ENCODE data around the gene TMEM200A. TPM values are rescaled to one million over a fixed set of nuclear protein-coding genes. Genes with fewer than 3 reads are reported as not detected.

Gene TMEM200A
- total RNA-seq, 1 donor from 2014 or later = 3.3 TPM

DNA sequence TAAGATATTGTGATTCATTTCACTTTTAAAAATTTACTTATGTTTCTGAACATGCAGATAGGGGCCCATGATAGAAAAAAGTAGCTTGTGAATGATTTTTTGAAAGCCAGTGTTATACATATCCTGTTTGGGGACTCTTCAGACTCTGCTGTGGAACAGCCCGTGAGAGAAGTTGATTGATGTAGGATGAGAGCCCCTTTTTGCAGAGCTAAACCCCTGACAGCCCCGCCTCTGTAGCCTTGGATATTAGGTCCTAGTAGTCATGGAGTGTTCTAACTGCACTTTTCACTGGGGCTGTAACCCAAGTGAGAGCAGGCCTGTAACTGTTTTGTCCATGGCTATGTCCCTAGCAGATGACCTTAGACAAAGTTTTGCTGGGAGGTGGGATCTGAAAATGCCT, 8.2 kb downstream of the TMEM200A start:
- no peak overlapping the region for H3K4me3 ChIP-seq (ENCODE audit: low read depth, low read length)
- no peak for DNase-seq (ENCODE audit: low read depth)
- TF ChIP-seq, protein P1, sequence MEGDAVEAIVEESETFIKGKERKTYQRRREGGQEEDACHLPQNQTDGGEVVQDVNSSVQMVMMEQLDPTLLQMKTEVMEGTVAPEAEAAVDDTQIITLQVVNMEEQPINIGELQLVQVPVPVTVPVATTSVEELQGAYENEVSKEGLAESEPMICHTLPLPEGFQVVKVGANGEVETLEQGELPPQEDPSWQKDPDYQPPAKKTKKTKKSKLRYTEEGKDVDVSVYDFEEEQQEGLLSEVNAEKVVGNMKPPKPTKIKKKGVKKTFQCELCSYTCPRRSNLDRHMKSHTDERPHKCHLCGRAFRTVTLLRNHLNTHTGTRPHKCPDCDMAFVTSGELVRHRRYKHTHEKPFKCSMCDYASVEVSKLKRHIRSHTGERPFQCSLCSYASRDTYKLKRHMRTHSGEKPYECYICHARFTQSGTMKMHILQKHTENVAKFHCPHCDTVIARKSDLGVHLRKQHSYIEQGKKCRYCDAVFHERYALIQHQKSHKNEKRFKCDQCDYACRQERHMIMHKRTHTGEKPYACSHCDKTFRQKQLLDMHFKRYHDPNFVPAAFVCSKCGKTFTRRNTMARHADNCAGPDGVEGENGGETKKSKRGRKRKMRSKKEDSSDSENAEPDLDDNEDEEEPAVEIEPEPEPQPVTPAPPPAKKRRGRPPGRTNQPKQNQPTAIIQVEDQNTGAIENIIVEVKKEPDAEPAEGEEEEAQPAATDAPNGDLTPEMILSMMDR (conservative IDR thresholded peaks at IDR 0.05; ENCODE audit: low read depth, low read length) = no peak

DNA sequence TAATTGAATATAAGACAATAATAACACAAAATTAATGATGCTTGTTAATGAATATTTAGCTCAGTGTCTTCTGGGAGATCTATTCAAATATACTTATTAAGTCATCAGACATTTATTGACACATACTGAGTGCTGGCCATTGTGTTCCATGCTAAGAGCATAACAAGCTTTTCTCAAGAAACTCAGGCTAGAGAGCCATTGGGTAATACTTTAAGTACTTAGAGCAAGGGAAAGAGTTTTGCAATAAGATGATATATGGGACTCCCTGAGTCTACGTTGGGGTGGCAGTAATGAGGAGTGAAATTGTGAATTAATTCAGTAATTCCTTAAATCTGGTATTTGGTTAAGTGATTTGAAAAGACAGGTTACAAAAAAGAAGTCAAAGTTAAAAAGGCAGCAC, 11.1 kb downstream of the TMEM200A start:
- TF ChIP-seq, protein P1 (conservative IDR thresholded peaks at IDR 0.05; ENCODE audit: low read depth, low read length) = no peak

DNA sequence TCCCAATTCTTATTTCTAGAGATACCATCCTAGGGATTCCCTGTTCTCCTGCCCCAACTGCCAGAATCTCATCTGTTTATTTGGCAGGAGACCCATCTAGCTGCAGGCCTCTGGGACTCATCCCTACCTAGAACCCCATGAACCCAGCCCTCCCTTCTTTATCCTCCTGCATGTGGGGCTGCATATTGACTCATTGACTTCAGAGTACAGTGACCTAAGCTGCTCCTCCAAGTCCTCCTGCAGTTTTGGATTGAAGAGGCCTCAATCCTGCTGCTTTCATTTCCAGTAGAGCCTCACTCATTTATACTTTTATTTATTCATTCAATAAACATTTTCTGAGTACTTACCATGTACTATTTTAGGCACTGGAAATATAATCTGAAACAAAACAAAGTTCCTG, 11.6 kb downstream of the TMEM200A start:
- DNase-seq (ENCODE audit: low read depth) = no peak
- H3K4me3 ChIP-seq (ENCODE audit: low read depth, low read length) = no peak overlapping the region
- TF ChIP-seq, protein P1 (conservative IDR thresholded peaks at IDR 0.05; ENCODE audit: low read depth, low read length) = no peak

More for the DNA sequence above, 11.1 kb downstream of the TMEM200A start:
- no peak for DNase-seq (ENCODE audit: low read depth)
- no peak overlapping the region for H3K4me3 ChIP-seq (ENCODE audit: low read depth, low read length)

DNA sequence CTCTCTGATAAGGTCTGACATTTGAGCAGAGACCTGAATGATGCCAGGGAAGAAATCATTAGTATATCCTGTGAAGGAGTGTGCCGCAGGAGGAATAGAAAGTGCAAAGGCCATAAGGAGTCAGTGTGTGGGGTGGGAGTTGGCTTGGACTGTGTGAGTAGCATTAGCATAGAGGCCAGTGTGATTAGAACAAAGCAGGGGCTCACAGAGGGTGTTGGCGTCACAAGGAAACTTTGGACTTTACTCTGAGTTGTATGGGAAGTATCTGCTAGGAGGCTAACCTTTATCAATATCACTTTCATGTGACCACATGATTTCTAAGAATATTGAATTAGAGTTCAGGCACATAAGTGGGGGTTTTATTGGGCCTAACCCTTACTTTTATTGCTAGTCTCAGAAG, 12.1 kb downstream of the TMEM200A start:
- TF ChIP-seq, protein P1 (conservative IDR thresholded peaks at IDR 0.05; ENCODE audit: low read depth, low read length) = no peak
- H3K4me3 ChIP-seq (ENCODE audit: low read depth, low read length) = no peak overlapping the region
- DNase-seq (ENCODE audit: low read depth) = no peak

DNA sequence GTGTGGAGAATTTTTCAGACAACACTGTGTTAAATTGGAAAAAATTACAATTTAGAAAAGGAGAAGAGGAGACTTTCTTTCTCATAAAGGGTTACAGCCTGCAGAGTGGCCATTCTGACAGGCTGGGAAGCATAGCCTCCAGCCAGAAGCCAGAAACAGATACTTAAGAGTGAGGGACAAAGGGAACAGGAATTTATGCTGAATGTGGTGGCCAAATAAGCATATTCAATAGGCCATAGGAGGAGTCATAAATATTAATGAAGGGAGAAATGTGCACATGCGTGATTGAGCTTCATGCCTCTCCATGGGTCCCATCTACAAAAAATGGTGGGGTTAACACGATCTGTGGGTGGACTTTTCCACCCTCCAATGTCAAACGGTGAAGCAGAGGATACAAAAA, 13.4 kb downstream of the TMEM200A start:
- H3K4me3 ChIP-seq (ENCODE audit: low read depth, low read length) = no peak overlapping the region
- DNase-seq (ENCODE audit: low read depth) = no peak
- TF ChIP-seq, protein P1 (conservative IDR thresholded peaks at IDR 0.05; ENCODE audit: low read depth, low read length) = no peak

DNA sequence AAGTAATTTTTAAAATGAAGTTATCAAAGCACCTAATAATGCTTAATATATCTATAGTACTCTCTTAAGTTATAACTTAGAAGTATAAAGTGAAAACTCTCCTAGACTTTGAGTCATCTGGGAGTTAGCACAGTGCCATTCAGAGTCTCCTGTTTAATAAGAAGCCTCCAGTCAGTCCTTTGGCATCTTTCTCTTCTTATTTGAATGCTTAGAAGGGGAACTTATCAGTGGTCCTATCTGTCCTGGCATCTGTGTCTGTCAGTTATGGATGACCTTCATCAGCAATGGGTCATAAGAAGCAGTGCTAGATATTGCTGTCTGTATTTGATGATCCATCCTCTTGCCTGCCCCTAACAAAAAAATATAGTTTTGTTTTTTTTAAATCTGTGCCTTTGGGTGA, 15.2 kb downstream of the TMEM200A start:
- no peak overlapping the region for H3K4me3 ChIP-seq (ENCODE audit: low read depth, low read length)
- TF ChIP-seq, protein P1 (conservative IDR thresholded peaks at IDR 0.05; ENCODE audit: low read depth, low read length) = no peak
- no peak for DNase-seq (ENCODE audit: low read depth)

Measured in epithelial cell of proximal tubule (primary cell).